ENCODE data around the gene UBXN1.

UBXN1 gene

DNA sequence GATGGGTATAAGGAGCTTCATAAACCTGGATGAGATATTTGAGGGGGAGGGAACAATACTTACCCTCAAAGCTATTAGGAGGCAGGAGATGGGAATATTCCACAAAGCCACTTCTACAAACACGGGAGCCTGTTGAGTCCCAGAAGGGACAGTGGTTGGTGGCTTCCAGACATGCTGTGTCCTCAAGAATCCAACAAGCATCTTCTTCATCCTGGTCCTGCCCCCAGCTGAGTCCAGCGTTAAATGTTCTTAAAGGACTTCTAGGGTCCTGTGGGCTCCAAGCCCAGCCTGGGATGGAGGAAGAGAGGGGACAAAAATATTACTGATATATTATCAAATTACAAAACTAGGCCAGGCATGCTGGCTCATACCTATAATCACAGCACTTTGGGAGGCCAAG is 11.4 kb downstream of the UBXN1 start:
- TF ChIP-seq, protein P1, sequence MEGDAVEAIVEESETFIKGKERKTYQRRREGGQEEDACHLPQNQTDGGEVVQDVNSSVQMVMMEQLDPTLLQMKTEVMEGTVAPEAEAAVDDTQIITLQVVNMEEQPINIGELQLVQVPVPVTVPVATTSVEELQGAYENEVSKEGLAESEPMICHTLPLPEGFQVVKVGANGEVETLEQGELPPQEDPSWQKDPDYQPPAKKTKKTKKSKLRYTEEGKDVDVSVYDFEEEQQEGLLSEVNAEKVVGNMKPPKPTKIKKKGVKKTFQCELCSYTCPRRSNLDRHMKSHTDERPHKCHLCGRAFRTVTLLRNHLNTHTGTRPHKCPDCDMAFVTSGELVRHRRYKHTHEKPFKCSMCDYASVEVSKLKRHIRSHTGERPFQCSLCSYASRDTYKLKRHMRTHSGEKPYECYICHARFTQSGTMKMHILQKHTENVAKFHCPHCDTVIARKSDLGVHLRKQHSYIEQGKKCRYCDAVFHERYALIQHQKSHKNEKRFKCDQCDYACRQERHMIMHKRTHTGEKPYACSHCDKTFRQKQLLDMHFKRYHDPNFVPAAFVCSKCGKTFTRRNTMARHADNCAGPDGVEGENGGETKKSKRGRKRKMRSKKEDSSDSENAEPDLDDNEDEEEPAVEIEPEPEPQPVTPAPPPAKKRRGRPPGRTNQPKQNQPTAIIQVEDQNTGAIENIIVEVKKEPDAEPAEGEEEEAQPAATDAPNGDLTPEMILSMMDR (IDR thresholded peaks at IDR 0.05; ENCODE audit: low read depth, low read length): no peak
- no peak for DNase-seq (ENCODE audit: extremely low read depth, low read depth)

DNA sequence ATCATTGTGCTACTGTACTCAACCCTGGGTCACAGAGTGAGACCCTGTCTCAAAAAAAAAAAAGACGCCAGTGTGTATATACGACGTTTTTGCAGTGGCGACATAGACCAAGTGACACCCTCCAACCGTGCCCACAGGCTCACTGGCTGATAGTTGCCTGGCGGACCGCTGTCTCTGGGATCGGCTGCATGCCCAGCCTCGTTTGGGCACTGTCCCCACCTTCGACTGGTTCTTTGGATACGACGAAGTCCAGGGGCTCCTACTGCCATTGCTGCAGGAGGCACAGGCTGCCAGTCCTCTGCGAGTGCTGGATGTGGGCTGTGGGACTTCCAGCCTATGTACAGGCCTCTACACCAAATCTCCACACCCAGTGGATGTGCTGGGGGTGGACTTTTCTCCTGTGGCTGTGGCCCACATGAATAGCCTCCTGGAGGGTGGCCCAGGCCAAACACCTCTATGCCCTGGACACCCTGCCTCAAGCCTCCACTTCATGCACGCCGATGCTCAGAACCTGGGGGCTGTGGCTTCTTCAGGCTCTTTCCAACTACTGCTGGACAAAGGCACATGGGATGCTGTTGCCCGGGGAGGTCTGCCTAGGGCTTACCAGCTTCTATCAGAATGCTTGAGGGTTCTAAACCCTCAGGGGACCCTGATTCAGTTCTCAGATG is 12.5 kb downstream of the UBXN1 start:
- no peak for DNase-seq (ENCODE audit: extremely low read depth, low read depth)
- TF ChIP-seq, protein P1 (IDR thresholded peaks at IDR 0.05; ENCODE audit: low read depth, low read length): no peak

DNA sequence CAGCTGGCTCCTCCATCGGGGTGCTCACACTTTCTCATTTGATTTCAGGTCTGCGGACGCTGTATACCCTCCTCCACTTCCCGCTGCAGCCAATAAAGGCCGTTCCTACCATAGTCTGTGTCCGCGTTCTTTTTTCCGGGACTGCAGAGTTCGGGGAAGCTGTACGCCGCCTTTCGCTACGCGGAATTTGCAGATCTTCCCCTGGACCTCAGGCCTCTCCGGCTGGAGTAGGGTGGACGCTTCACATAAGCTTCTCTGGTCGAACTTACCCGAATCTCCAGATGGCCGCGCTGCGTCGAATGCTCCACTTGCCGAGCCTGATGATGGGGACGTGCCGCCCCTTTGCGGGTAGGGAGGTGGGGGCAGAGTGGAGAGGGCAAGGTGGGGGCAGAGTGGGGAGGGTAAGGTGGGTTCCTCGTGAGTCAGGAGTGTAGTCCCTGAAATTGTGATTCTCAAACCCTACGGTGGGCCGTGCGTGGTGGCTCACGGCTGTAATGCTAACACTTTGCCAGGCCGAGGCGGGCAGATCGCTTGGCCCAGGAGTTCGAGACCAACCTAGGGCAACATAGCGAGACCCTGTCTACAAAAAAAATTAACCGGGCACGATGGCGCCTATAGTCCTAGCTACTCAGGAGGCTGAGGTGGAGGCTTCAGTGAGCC is 13.1 kb downstream of the UBXN1 start:
- DNase-seq (ENCODE audit: extremely low read depth, low read depth): no peak

DNA sequence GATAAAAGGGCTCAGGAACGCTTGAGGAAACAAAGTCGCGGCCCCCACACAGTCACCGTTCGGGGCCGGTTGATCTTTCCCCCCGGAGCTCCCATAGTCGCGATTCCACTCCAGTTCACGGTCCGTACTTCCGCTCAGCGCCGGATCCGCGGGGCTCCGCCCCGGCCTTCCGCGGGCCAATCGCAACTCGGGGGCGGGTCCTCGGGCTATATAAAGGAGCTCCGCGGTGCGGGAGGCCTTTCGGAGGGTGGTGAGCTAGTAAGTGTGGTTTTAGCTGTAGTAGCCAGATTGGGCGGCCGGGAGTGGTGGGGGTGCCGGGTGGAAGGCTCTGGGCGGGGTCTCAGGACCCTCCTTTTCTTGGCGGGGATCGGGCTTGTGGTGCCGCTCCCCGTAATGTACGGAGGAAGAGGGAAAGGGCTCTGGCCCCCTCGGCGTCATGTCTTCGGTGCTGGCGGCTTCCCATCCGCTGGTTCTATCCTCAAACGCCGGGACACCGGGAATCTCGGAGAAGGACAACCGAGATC is 13.7 kb downstream of the UBXN1 start, which contains the start of the genes C11orf98 and CSKMT:
Gene C11orf98 (minus strand): TSS at position 136 of the 524 bp plus-strand sequence. CDS start 41 bp downstream, at position 95.
Gene CSKMT (plus strand): TSS at position 238 of the 524 bp plus-strand sequence. CDS start 568 bp downstream, outside the sequence.
- DNase-seq (ENCODE audit: extremely low read depth, low read depth): peak; percentile 85

More for the DNA sequence above, 13.1 kb downstream of the UBXN1 start:
- TF ChIP-seq, protein P1 (IDR thresholded peaks at IDR 0.05; ENCODE audit: low read depth, low read length): no peak

DNA sequence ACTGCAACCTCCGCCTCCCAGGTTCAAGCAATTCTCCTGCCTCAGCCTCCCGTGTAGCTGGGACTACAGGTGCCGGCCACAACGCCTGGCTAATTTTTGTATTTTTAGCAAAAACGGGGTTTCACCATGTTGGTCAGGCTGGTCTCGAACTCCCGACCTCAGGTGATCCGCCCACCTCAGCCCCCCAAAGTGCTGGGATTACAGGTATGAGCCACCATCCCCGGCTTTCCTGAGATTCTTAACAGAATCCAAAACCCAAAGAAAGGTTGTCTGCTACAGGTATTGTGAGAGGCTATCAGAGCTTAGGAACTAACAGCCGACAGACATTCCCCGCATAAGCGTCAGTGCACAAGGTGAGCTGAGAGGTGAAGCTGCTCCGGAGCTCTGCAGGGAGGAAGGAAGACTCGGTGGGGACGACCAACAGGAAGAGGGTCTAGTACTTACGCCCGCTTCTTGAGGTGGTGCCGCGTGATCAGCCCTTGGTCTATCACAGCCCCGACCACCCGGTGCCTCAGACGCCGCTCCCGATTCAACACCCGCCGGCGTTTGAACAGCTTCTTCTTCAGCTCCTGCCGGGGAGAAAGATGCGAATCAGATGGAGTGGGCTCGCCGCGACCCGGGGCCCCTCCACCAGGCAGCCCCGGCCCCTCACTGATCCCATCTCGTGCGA is 14.3 kb downstream of the UBXN1 start:
- DNase-seq (ENCODE audit: extremely low read depth, low read depth): no peak
- TF ChIP-seq, protein P1 (IDR thresholded peaks at IDR 0.05; ENCODE audit: low read depth, low read length): no peak

More for the DNA sequence above, 13.7 kb downstream of the UBXN1 start, which contains the start of the genes C11orf98 and CSKMT:
- TF ChIP-seq, protein P1 (IDR thresholded peaks at IDR 0.05; ENCODE audit: low read depth, low read length): no peak

DNA sequence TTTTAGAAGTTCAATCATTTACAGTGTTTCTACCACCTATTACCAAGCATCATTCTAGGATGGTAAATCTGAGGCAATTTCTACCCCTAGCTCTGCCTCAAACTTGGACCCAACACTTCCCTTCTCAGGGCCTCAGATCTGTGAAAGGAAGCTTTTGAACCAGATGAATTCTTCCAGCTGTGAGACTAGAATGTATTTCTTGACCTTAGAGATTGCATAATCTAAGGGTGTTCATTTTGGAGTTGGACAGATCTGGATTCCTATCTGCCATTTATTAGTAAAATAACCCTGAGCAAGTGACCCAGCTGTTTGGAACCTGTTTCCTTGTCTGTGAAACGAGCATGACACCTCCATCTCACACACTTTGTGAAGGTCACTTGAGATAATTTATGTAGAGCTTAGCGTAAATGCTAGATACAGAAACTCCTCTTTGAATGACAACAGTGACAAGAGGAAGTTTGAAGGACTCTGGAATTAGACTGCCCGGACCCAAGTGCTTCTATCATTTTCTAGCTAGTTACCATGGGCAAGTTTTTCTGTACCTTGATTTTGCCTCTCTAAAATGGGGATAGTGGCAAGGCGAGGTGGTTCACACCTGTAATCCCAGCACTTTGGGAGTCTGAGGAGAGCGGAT is 22.0 kb downstream of the UBXN1 start:
- TF ChIP-seq, protein P1 (IDR thresholded peaks at IDR 0.05; ENCODE audit: low read depth, low read length): no peak
- DNase-seq (ENCODE audit: extremely low read depth, low read depth): no peak

Data from AG09319 (cell line).